Nephron progenitor cell (in vitro differentiated cells): ENCODE data around the gene SPATA24.
"Not testable (repeated sequence)": the region's sequence is repeated elsewhere in the genome, so short reads cannot be mapped to it uniquely, and the experiment has no call there.

Experiments used
- DNase-seq: peaks from one replicate; pipeline ENCODE4 v3.0.0; 2021
- H3K27ac Mint-ChIP-seq: 2 replicates; pipeline ENCODE4 v1.8.0; 2021; ENCODE audit warnings: mild to moderate bottlenecking, moderate library complexity, mixed read lengths
- H3K27me3 Mint-ChIP-seq: 2 replicates; pipeline ENCODE4 v1.8.0; 2021; ENCODE audit warnings: mild to moderate bottlenecking, low read depth, mixed read lengths; ENCODE audit not compliant: poor library complexity
- H3K36me3 Mint-ChIP-seq: 2 replicates; pipeline ENCODE4 v1.8.0; 2021; ENCODE audit warnings: low read depth, mixed read lengths
- H3K4me1 Mint-ChIP-seq: 2 replicates; pipeline ENCODE4 v1.8.0; 2021; ENCODE audit warnings: mixed read lengths
- H3K4me3 Mint-ChIP-seq: 2 replicates; pipeline ENCODE4 v1.8.0; 2021; ENCODE audit warnings: mild to moderate bottlenecking, moderate library complexity, mixed read lengths
- H3K9me3 Mint-ChIP-seq: 2 replicates; pipeline ENCODE4 v1.8.0; 2021; ENCODE audit warnings: mild to moderate bottlenecking, moderate library complexity, mixed read lengths
- CTCF ChIP-seq: fragments of 200-600 bp; sonication (generic); IDR thresholded peaks from 2 replicates; pipeline ENCODE4 v1.5.0; 2021; ENCODE audit warnings: antibody characterized with exemption

Gene SPATA24

GRCh38 chr5:139413963-139414362 is 10.1 kb upstream of the SPATA24 start:
- Mint-ChIP-seq H3K4me3 (no peak overlapping the region), H3K27ac (no peak overlapping the region), H3K4me1 (no peaks in the 10 kb centered on the region), H3K9me3 (no peaks in the 10 kb centered on the region), H3K27me3 (peaks cover 4% of the 10 kb centered on the region), H3K36me3 (peaks cover 42% of the 10 kb centered on the region)
- no peak for DNase-seq
- no peak for TF ChIP-seq CTCF

GRCh38 chr5:139413153-139413552 is 9.3 kb upstream of the SPATA24 start:
- no peak for TF ChIP-seq CTCF

GRCh38 chr5:139410993-139411828 is 7.3 kb upstream of the SPATA24 start:
- Mint-ChIP-seq H3K4me3 (no peak overlapping the region), H3K4me1 (no peaks in the 10 kb centered on the region), H3K9me3 (no peaks in the 10 kb centered on the region), H3K27me3 (peaks cover 4% of the 10 kb centered on the region), H3K36me3 (peaks cover 23% of the 10 kb centered on the region), H3K27ac (no peak overlapping the region)
- no peak for DNase-seq
- TF ChIP-seq CTCF = no peak

More at GRCh38 chr5:139413153-139413552, 9.3 kb upstream of the SPATA24 start:
- Mint-ChIP-seq H3K4me3 (no peak overlapping the region), H3K27ac (no peak overlapping the region), H3K36me3 (peaks cover 34% of the 10 kb centered on the region), H3K27me3 (peaks cover 4% of the 10 kb centered on the region), H3K4me1 (no peaks in the 10 kb centered on the region), H3K9me3 (no peaks in the 10 kb centered on the region)
- DNase-seq = no peak

GRCh38 chr5:139410121-139410992 is 6.5 kb upstream of the SPATA24 start:
- Mint-ChIP-seq H3K27me3 (peaks cover 4% of the 10 kb centered on the region), H3K36me3 (peaks cover 20% of the 10 kb centered on the region), H3K4me3 (no peak overlapping the region), H3K4me1 (peaks cover 4% of the 10 kb centered on the region), H3K9me3 (no peaks in the 10 kb centered on the region), H3K27ac (no peak overlapping the region)
- TF ChIP-seq CTCF = no peak
- DNase-seq = no peak

- not testable (repeated sequence) for H3K9me3 Mint-ChIP-seq, DNase-seq
Observed at GRCh38 chr5:139409116-139409515, 5.2 kb upstream of the SPATA24 start.

GRCh38 chr5:139408191-139408590 is 4.3 kb upstream of the SPATA24 start:
- Mint-ChIP-seq H3K27ac (no peak overlapping the region), H3K4me1 (peaks cover 17% of the 10 kb centered on the region), H3K27me3 (peaks cover 9% of the 10 kb centered on the region), H3K4me3 (no peak overlapping the region), H3K36me3 (peaks cover 8% of the 10 kb centered on the region), H3K9me3 (no peaks in the 10 kb centered on the region)
- no peak for DNase-seq
- TF ChIP-seq CTCF = no peak

More at GRCh38 chr5:139409116-139409515, 5.2 kb upstream of the SPATA24 start:
- H3K27ac Mint-ChIP-seq, H3K27me3 Mint-ChIP-seq, H3K4me3 Mint-ChIP-seq: not testable (repeated sequence)
- Mint-ChIP-seq H3K4me1 (peaks cover 11% of the 10 kb centered on the region), H3K36me3 (peaks cover 15% of the 10 kb centered on the region)
